GM21423 (cell line): ENCODE measurements around the gene CD300E.
"Not testable (repeated sequence)": the region's sequence is repeated elsewhere in the genome, so short reads cannot be mapped to it uniquely, and the experiment has no call there.

Experiments used
- ATAC-seq: cut with Tn5 transposase; IDR thresholded peaks from one replicate; pipeline ENCODE4 v1.9.1; 2021; ENCODE audit warnings: mild to moderate bottlenecking, moderate library complexity; ENCODE audit not compliant: unreplicated experiment

CD300E gene

DNA sequence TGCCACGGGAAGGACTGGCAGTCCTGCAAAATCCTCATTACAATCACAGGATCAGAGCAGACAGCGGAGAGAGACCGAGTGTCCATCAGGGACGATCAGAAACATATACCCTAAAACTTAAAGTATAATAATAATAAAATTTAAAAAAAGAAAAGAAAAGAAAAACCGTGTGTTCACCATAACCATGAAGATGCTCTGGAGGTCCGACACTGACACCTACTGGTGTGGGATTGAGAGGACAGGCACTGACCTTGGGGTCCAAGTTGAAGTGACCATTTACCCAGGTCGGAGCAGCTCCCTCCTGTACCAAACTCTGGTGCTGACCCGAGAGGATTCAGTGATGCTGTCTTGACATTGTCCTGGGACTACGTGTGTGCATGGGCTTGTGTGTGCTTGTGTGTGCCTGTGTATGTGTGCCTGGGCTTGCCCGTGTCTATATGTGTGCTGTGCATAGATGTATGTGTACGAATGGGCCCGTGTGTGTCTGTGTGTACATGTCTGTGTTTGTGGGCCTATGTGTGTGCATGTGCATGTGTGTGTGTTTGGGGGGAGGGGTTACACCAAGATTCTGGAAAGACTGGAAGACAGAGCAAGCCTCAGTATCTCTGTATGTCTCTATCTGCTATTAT lies 21.5 kb downstream of the CD300E start:
- no peak for ATAC-seq

DNA sequence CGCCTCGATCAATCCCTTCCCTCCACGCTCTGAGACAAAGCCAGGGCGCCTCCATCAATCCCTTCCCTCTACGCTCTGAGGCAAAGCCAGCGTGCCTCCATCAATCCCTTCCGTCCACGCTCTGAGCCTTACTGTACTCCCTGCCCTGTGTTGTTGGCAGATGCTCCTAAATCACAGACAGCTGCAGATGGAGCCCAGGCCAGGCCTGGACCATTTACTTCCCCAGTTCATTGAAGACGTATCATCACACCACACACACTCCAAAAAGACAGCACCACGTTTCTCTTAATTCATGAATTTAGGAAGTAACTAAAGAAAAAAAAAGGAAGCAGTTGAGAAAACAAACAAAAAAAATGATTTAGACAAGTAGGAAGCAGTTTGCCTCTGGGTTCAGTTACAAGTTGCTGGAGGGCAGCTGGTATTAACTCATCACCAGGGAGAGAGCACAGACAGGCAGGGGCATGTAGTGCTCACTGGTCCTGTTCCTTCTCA lies 24.0 kb downstream of the CD300E start:
- no peak for ATAC-seq

DNA sequence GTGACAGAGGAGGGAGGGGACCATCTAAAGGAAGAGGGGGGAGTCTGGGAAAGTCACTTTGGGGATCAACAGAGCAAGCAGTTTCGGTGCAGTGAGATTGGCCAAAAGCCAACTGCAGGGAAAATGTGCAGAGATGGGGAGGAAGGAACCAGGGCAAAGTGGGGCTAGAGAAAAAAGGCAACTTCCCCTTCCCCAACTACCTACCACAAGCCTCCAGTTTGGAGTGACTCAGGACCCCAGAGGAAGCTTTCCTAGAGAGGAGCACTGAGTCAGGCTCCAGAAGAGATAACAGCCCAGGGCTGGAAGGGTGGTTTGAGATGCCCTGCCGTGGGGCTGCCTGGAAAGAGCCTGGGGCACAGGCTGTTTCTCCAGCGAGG lies 24.5 kb downstream of the CD300E start:
- no peak for ATAC-seq

DNA sequence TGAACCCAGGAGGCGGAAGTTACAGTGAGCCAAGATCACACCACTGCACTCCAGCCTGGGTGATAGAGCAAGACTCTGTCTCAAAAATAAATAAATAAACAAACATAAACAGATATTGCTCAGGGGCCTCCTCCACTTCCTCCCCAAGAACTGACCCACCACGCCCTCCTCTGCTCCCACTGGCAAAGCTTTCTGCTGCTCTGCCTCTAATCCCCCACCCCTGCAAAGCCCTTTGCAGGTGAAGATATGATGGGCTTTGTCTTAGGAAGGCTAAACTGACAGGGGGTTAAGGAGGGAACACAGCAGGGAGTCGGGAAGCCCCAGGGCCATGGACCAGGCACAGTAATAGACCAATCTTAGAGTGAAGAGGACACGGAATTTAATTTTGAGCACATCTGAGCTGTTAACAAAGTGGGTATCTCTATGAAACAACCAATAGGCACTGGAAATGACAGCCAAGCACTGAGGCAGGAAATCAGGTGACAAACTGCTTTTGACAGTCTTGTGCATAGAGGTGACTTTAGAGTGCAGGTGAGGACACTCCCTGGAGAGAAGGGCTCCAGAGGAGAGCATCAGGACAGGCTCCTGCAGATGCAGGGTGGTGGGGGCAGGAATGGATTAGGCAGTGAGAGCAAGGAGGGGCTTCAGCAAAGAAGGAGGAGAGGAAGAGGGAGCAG lies 25.1 kb downstream of the CD300E start:
- no peak for ATAC-seq

DNA sequence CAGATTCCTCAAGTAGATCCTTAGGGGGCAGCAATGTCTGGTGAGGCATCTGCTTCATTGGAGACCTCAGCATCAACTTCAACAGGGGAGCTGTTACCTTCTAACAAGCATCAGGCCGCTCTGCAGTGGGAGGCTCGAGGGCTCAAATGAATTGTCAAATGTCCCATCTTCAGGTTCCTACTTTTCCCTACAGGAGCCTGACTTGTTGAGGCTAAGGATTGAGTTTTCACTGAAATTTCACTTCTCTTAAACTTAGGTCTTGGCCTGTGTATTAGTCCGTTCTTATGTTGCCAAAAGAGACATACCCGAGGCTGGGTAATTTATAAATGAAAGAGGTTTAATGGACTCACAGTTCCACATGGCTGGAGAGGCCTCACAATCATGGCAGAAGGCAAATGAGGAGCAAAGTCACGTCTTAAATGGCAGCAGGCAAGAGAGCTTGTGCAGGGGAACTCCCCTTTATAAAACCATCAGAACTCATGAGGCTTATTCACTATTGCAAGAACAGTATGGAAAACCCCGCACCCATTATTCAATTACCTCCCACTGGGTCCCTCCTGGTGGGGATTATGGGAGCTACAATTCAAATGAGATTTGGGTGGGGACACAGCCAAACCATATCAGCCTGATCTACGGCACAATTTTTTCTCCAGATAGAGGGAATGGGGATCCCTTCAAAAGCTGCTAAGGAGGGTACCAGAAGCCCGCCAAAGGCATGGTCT lies 26.3 kb downstream of the CD300E start:
- ATAC-seq = no peak

DNA sequence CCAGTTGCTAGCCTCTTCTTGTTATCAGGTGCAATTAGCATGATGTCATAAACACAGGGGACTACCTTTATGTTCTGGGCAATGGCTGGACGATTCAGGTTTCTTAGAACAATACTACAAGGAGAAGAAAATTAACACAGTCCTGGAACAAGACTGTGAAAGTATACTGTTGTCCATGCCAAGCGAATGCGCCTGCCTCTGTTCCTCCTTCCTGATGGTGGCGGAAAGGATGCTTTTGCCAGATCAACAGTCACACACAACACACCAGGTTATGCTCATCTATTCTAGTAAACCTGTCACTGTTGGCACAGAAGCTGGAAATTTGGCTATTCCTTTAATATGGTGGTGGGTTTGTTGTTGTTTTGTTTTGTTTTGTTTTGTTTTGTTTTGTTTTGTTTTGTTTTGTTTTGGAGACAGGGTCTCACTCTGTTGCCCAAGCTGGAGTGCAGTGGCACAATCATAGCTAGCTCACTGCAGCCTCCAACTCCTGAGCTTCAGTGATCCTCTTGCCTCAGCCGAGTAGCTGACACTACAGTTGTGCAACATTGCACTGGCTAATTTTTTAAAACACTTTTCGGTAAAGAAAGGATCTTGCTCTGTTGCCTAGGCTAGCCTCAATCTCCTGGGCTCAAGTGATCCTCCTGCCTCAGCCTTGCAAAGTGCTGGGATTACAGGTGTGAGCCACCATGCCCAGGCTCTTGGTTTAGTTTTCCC lies 28.3 kb downstream of the CD300E start:
- no peak for ATAC-seq

DNA sequence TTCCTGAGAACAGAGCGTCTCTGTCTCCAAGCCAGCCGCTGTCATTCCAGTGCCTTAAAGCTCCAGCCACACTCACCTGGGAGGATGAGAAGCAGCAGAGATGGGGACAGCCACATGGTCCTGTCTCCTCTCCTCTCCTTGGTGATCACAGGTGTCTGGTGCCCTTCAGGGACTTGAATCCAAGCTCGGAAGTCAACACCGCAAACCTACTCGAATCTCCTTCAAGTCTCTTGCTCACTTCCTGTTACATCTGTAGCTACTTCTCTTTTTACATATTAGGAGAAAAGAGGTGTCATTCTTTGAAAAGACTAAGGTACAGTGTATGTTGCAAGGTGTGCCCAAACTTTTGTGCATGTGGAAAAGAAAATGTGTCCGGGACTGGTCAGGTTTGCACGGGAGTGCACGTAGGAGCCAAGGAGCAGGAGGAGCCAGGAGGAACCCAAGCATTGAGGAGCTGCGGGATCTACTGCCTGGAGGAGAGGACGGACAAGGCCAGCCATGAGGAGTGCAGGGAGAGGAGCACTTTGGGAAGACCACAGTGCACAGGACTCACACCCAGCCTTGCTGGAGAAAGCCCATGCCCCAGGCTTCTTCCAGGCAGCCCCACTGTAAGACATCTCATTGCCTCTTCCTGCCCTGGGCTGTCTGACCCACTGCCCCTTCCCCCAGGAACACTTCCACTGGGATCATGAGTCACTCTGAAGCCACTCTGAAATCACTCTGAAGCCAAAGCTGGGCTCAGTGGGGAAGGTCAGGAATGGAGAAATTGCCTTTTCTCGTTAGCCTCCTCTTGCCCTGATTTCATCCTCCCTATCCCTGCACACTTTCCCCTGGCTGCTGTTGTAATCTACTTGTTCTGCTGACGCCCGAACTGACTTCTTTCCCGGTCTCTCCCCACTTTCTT lies 31.2 kb downstream of the CD300E start, which contains the start of gene CD300LD:
Gene CD300LD (minus strand): TSS at position 197 of the 904 bp plus-strand sequence. CDS start 81 bp downstream, at position 116.
- no peak for ATAC-seq

DNA sequence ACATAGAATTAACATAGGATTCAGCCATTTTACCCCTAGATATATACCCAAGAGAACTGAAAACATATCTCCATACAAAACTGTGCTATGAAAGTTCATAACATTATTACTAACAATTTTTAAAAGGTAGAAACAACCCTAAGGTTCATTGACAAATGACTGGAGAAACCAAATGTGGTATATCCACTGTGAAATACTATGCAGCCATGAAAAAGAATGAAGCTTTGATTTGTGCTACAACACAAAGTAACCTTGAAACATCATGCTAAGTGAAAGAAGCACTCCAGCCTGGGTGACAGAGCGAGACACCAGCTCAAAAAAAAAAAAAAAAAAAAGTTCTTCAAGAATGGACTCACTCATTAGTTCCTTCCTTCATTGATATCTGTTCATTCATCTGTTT lies 32.0 kb downstream of the CD300E start:
- no peak for ATAC-seq

DNA sequence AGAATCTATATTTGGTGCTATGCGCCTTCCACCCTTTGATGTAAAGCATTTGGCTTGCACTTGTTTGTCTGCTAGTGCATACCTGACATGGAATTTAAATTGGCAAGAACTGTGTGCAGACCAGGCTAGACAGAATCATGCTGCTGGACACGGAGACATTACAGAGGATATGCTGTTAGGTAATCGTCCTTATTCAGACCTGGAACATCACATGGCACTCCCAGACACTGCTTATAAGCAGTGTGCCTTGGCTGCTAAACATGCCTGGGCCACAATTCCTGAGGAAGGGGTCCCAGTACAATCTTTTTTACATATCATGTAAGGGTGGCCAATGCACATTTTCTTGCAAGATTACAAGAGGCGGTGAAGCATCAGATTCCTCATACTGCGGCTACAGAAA lies 37.8 kb downstream of the CD300E start:
- no peak for ATAC-seq

DNA sequence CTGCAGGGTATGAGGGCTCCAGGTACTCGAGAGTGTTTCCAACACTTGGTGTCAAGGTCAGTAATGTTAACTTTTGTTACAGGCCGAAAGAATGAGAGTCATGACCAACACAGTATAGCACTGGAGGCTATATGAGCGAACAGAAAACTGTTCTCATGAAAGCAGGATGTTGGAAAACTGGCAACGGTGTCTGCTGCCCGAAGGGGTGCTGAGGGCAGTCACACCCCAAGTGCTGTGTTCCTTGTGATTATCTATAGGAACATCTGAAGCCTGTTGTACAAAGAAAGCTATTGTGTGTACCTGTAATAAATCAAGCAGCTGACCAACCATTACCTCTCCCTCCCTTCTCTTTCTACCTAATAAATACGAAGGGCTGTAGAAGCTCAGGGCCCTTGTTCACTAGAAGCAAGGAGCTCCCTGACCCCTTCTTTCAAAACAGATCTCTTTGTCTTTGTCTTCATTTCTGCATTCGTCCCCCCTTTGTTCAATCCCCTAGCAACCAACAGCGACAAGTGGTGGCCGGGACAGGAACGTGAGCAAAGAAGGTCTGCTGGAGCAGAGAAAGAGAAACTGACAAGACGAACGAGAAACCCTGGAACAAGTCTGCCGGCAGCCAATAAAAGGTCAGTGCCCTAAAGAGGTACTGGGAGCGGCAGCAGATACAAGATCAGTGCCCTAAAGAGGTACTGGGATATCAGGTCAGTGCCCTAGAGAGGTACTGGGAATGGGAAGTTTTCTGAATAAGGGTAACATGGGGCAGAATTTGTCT lies 39.1 kb downstream of the CD300E start:
- ATAC-seq = no peak

DNA sequence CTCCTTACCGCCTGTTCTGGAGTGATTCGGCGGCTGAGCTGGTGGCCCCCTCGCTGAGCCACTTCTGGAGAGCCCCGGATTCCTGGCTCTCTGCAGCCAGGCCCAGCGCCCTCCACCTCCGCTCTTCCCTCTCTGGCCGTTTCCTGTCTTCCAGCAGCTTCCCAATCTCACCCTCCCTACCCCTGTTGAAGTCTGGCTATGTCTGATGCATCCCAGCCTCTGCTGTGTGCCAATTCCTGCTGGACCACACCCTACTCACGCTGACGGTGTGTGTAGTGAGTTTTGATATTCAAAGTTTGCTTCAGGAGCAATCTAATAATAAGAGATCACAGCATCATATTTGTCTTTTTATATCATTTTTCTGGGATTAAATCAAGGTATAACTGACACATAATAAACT lies 40.9 kb downstream of the CD300E start:
- ATAC-seq = no peak

DNA sequence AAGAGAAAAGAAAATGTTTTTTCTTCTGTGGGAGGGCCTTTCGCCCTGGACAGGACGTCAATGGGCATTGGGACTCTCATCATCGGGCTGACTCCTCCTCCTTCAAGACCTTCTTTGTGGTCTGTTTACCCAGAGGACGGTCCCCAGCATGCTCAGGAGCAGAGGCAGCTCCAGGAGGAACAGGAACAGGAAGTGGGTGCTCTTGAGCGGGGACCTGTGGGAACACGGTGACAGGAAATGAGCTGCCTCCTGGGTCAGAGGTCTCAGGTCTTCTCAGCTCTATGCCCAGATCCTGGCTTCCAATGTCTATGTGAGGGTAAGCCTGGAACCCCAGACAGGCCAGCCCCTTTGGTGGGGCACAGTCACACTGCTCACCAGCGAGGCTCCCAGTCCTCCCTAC lies 43.6 kb downstream of the CD300E start:
- no peak for ATAC-seq

DNA sequence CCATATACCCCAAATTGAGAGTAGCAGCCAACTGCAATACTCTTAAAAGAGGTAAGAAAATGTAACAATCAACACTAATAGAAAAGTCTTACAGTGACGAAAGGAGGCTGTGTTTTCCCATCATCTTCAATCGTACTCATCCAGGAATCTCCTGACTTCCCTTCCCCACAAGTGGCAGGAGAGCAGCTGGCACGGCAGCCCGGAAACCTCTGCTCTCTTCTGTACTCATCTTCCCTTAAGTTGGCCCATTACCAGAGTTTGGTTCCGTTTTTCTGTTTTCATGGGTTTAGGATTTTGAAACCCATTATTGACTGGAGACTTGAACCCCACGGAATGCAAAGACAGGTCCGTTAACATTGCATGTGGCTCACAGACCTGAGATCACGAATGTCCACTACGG lies 44.6 kb downstream of the CD300E start:
- ATAC-seq = no peak

DNA sequence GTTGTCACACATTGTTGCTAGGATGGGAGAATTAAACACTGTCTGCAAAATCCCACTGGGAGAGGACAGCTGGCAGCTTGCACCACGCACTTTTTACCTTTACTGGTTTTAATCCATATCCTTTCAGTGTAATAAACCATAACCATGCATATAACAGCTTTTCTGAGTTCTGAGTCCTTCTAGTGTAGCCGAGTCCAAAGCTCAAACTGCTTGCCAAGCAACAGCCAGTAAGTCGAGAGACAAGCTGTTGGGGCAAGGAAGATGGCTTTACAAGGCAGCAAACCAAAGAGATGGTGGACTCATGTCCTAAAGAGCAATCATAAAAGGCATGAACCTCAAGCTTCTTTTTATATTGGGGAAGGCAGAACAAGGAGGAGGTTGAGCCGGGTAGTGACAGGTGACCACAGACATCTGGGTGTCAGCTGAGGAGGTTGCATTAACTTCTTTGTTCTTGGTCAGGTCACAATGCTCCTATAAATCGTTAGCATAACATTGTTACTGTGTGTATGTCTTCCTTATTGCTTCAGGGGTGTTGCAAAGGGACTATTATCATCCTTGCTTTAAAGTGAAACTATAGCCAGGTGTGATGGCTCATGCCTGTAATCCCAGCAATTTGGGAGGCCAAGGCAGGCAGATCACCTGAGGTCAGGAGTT lies 48.9 kb downstream of the CD300E start:
- no peak for ATAC-seq

DNA sequence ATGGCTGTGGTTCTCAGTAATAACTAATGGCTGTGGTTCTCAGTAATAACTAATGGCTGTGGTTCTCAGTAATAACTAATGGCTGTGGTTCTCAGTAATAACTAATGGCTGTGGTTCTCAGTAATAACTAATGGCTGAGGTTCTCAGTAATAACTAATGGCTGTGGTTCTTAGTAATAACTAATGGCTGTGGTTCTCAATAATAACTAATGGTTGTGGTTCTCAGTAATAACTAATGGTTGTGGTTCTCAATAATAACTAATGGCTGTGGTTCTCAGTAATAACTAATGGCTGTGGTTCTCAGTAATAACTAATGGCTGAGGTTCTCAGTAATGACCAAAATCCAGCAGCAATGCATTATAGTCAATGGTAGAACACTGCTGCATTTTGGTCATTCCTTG lies 49.9 kb downstream of the CD300E start:
- not testable (repeated sequence) for ATAC-seq

DNA sequence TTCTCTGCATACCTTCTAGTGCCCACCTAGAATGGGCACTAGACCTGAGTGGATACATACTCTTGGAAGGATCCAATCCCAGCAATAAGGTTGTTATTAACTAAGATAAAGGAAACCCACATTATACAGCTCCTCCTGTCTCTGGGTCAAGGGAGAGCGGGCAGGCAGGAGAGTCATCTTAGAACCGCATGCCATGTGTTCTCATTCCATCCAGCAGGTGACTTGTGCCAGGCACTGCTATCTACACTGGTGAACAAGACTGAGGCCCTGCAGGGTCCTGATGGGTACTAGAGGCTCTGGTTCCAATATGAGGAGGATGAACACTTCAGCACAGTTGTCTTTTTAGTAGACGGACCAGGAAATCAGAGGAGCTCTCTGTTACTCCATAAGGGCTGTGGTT lies 50.4 kb downstream of the CD300E start:
- no peak for ATAC-seq

DNA sequence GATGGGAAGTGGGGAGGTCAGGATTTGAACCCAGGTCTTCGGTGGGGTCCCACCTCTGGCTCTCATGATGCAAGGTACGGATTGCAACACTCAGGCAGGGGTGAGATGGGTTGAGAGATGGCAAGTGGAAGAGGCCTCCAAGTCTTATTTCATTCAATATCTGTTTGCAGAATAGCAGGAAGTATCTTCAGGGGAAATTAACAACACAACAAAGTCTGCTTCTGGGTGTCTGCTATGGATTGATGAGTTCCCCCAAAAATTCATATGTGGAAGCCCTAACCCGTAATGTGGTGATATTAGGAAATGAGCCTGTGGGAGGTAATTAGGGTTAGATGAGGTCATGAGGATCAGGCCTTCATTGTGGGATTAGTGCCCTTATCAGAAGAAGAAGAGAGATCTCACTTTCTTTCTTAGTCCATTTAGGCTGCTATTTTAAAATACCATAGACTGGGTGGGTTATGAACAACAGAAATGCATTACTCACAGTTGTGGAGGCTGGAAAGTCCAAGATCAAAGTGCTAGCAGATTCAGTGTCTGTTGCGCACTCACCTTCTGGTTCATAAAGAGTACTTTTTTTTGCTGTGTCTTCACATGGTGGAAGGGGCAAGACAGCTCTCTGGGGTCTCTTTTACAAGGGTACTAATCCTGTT lies 51.8 kb downstream of the CD300E start:
- ATAC-seq = no peak
